Measurements from ENCODE around the gene DNAJC12. TPM values are rescaled to one million over a fixed set of nuclear protein-coding genes. Genes with fewer than 3 reads are reported as not detected.

Gene DNAJC12
- polyA plus RNA-seq, 1 of the 3 experiments (the other 2 are of a cell fraction) = 7.9 TPM

DNA sequence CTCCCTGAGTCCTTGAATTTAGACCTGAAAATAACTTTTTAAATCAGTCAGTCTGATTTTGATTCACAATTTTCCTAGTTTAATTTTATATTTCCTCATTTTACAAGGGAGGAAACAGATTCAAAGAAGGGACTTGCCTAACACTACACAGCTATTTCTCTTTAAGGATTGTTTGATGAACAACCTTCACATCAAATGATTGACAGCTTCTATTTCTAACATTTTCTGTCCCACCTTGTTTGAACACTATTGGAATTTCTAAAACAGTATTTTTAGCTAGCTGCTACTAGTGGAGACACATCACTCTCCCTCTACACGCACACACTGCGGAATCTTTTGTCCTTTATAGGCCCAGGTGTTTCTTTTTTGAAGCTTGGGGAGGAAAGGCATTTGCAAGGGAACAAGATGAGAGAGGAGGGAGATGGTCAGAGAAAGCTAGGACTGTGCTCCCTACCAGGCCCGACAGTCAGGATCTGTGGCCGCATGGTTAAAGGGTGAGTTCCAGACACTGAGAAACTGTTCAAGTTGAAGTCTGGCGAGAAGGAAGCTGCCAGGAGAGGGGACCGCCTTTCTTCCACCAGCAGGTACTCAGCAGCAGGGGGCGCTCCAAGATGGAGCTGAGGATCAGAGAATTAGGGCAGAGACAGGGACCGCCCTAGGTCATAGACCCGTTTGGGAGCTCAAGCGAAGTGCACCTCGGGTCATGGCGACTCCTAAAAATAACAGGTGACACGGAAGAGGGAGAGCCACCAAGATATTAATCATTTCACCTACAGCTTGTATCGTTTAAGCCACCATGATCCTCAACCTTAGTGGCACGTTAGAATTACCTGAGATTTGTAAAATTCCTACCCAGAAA lies 49.7 kb downstream of the DNAJC12 start (continued):
- no peak for TF ChIP-seq MEF2A (IDR thresholded peaks at IDR 0.05; ENCODE audit: borderline replicate concordance, low read depth)
- no peak for TF ChIP-seq NRF1 (IDR thresholded peaks at IDR 0.05; ENCODE audit: low read depth, low read length)
- no peak for TF ChIP-seq TEAD4 (IDR thresholded peaks at IDR 0.05; ENCODE audit: borderline replicate concordance, insufficient read depth)
- TF ChIP-seq, protein P1, sequence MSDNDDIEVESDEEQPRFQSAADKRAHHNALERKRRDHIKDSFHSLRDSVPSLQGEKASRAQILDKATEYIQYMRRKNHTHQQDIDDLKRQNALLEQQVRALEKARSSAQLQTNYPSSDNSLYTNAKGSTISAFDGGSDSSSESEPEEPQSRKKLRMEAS (IDR thresholded peaks at IDR 0.05; ENCODE audit: low read depth) = no peak
- no peak for TF ChIP-seq NFIC (IDR thresholded peaks at IDR 0.05; ENCODE audit: borderline replicate concordance)

DNA sequence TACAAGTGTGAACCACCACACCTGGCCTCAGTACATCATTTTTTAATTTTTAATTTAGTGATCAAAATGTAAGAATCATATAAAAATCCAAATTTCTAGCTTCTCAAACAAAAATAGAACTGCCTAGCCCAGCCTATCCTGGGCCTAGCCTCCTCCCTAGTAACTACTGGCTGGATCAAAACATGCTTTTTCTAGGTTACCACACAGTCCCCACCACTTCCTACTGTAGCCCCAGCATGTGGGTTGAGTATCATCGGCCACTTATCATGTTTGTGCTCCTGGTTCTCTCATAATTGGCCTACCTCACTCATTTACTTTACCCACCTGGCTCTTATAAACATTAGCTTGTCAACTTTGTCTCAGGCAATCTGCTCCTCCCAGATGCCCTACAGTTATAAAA lies 52.9 kb downstream of the DNAJC12 start:
- CTCF ChIA-PET = interaction anchor here (1.2 to 2.7 kb wide), 3 partner anchors 17 to 119 kb away, joined by 4 to 19 read pairs (median 6); no protein-coding TSS in a partner anchor
- no peak overlapping the region for H3K27ac ChIP-seq (ENCODE audit: low read depth in 2 of 2, low read length in 1 of 2)
- H3K4me1 ChIP-seq (ENCODE audit: control insufficient read depth in 1 of 2, insufficient read depth in 2 of 2, low read depth in 1 of 2, low read length in 1 of 2) = no peaks in the 10 kb centered on the region
- no peaks in the 10 kb centered on the region for H3K9me3 ChIP-seq
- H3K27me3 ChIP-seq (ENCODE audit: insufficient read depth) = no peaks in the 10 kb centered on the region; the same call in 1 of the 2 replicates
- TF ChIP-seq YY1 (IDR thresholded peaks at IDR 0.05; ENCODE audit: low read depth) = no peak
- TF ChIP-seq, protein P2, sequence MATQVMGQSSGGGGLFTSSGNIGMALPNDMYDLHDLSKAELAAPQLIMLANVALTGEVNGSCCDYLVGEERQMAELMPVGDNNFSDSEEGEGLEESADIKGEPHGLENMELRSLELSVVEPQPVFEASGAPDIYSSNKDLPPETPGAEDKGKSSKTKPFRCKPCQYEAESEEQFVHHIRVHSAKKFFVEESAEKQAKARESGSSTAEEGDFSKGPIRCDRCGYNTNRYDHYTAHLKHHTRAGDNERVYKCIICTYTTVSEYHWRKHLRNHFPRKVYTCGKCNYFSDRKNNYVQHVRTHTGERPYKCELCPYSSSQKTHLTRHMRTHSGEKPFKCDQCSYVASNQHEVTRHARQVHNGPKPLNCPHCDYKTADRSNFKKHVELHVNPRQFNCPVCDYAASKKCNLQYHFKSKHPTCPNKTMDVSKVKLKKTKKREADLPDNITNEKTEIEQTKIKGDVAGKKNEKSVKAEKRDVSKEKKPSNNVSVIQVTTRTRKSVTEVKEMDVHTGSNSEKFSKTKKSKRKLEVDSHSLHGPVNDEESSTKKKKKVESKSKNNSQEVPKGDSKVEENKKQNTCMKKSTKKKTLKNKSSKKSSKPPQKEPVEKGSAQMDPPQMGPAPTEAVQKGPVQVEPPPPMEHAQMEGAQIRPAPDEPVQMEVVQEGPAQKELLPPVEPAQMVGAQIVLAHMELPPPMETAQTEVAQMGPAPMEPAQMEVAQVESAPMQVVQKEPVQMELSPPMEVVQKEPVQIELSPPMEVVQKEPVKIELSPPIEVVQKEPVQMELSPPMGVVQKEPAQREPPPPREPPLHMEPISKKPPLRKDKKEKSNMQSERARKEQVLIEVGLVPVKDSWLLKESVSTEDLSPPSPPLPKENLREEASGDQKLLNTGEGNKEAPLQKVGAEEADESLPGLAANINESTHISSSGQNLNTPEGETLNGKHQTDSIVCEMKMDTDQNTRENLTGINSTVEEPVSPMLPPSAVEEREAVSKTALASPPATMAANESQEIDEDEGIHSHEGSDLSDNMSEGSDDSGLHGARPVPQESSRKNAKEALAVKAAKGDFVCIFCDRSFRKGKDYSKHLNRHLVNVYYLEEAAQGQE (IDR thresholded peaks at IDR 0.05; ENCODE audit: low read depth, low read length) = no peak
- TF ChIP-seq GATA2 (CRISPR knock-in tag; IDR thresholded peaks at IDR 0.05) = no peak
- TF ChIP-seq NRF1 (IDR thresholded peaks at IDR 0.05; ENCODE audit: low read depth, low read length) = no peak
- no peak for TF ChIP-seq SIN3A (IDR thresholded peaks at IDR 0.05; ENCODE audit: borderline replicate concordance, low read depth, low read length)
- no peak for TF ChIP-seq CHD2 (IDR thresholded peaks at IDR 0.05; ENCODE audit: low read length, partially characterized antibody)
- no peak for TF ChIP-seq MEF2A (IDR thresholded peaks at IDR 0.05; ENCODE audit: borderline replicate concordance, low read depth)
- H3F3A ChIP-seq (replicated peaks; ENCODE audit: insufficient read depth) = no peaks in the 10 kb centered on the region
- no peak for DNase-seq
- 58% methylated on average over 1 of the region's 1 CpG for WGBS (ENCODE audit: low lambda C conversion rate)
- H4K20me1 ChIP-seq (ENCODE audit: insufficient read depth) = no peaks in the 10 kb centered on the region
- H3K4me3 ChIP-seq (ENCODE audit: low read depth in 2 of 2, low read length in 1 of 2) = no peak overlapping the region
- H3K36me3 ChIP-seq (replicated peaks in 1 of 2; ENCODE audit: control insufficient read depth in 1 of 2, insufficient read depth in 2 of 2, low read length in 1 of 2) = no peaks in the 10 kb centered on the region
- no peaks in the 10 kb centered on the region for H3K9me2 ChIP-seq
- H3K79me2 ChIP-seq (ENCODE audit: insufficient read depth) = no peaks in the 10 kb centered on the region
- H2AFZ ChIP-seq (ENCODE audit: low read depth) = no peak overlapping the region
- H3K9ac ChIP-seq = no peak overlapping the region
- H3K4me2 ChIP-seq = no peak overlapping the region
- POLR2A ChIA-PET = no interaction called here
